Skin epidermis (tissue), 12 donors: ENCODE measurements around the gene HHATL.

Experiments used
- H3K27ac ChIP-seq, 21 experiments: fragments of 200-600 bp; sonication (generic) in 11 of 21; one replicate each; pipeline ENCODE4 v1.5.0; 2020; ENCODE audit warnings: mild to moderate bottlenecking in 3 of 21, inconsistent platforms in 2 of 21, moderate library complexity in 2 of 21
- H3K4me3 ChIP-seq, 7 experiments: fragments of 200-600 bp; sonication (generic) in 2 of 7; one replicate each; pipeline ENCODE4 v1.5.0; 2020; ENCODE audit warnings: inconsistent platforms in 2 of 7, mild to moderate bottlenecking in 2 of 7, moderate library complexity in 1 of 7

HHATL gene

DNA sequence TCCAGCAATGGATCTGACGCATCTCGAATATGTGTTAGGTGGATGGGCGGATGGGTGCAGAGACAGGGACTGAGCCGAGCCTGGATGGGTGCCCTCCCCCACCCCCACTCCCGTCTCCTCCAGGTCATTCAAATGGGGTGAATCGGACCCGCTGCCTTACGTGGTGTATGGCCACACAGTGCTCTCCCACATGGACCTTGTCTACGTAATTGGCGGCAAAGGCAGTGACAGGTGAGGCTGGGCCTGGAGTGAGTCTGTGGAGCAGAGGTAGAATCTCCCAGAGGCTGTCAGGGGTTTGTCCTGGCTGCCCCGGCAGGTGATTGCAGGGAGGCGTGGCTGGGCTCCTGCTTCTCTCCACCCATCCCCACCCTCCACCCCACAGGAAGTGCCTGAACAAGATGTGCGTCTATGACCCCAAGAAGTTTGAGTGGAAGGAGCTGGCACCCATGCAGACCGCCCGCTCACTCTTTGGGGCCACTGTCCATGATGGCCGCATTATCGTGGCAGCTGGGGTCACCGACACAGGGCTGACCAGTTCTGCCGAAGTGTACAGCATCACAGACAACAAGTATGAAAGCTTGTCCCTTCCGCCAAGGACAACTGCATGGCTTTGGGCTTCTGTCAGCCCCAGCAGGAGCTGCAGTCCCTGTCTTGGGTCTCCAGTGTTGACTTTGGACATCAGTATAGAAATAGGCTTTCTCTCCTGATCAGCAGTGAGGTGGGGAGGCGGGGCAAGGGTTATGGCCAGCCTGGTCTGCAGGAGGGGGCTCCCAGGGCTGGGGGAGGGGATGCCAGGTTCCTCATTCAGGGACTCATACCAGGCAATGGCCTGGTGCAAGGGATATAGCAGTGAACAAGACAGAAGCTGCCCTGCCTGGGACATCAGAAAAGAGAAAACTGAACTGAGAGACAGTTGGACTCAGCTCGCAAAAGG is 13.8 kb downstream of the HHATL start:
- Histone ChIP-seq H3K4me3 (no peak overlapping the region), H3K27ac (no peak overlapping the region)

GRCh38 chr3:42688016-42688415 is 14.6 kb downstream of the HHATL start:
- Histone ChIP-seq H3K4me3 (no peak overlapping the region), H3K27ac (no peak overlapping the region)

GRCh38 chr3:42686832-42687650 is 15.6 kb downstream of the HHATL start:
- H3K27ac ChIP-seq, result no peak overlapping the region

GRCh38 chr3:42685891-42686820 is 16.4 kb downstream of the HHATL start:
- Histone ChIP-seq H3K4me3 (peak overlapping the region in 1 of 7 experiments; percentile 8), H3K27ac (no peak overlapping the region)

More at GRCh38 chr3:42686832-42687650, 15.6 kb downstream of the HHATL start:
- no peak overlapping the region for H3K4me3 ChIP-seq

GRCh38 chr3:42685363-42685881 is 17.2 kb downstream of the HHATL start, which contains the start of gene KLHL40:
Gene KLHL40 (plus strand): TSS chr3:42685537. CDS start chr3:42685619, 82 bp downstream.
- Histone ChIP-seq H3K4me3 (peak within 1 kb of the TSS in 1 of 7 experiments; percentile 8), H3K27ac (peak within 1 kb of the TSS in 2 of 21 experiments; percentile 2 to 27)

- no peak overlapping the region for H3K4me3 ChIP-seq
- H3K27ac ChIP-seq, result peak overlapping the region in 2 of 21 experiments; percentile 2 to 27
These were observed 17.8 kb downstream of the HHATL start for GRCh38 chr3:42684632-42685362.

- no peak overlapping the region for H3K4me3 ChIP-seq
- H3K27ac ChIP-seq, result peak overlapping the region in 2 of 21 experiments; percentile 2 to 50
These were observed 18.6 kb downstream of the HHATL start for GRCh38 chr3:42683875-42684598.

- no peak overlapping the region for H3K4me3 ChIP-seq
- no peak overlapping the region for H3K27ac ChIP-seq
These were observed 20.1 kb downstream of the HHATL start for GRCh38 chr3:42682301-42683070.

- Histone ChIP-seq H3K4me3 (no peak overlapping the region), H3K27ac (no peak overlapping the region)
These were observed 21.1 kb downstream of the HHATL start for GRCh38 chr3:42681361-42682038.

GRCh38 chr3:42680806-42681205 is 21.8 kb downstream of the HHATL start:
- Histone ChIP-seq H3K27ac (no peak overlapping the region), H3K4me3 (no peak overlapping the region)

DNA sequence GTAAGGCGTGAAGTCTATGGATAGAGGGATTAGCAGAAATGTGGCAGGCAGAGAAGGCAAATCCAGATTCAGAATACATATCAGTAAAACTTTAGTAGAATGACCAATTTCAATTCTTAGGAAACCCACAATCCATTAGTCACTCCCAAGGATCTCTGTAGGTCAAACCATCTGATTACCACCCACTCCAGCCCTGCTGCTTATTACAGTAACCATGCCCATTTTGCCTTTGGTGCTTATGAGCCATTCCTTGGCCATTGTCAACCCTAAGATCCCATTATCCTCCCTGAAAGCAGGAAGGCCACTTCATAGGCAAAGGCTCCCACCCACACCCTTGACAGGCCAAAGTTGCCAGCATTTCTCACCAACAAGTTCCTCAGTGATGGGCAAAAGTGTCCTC is 22.3 kb downstream of the HHATL start:
- Histone ChIP-seq H3K27ac (no peak overlapping the region), H3K4me3 (no peak overlapping the region)

GRCh38 chr3:42678447-42678846 is 24.2 kb downstream of the HHATL start:
- no peak overlapping the region for H3K27ac ChIP-seq
- H3K4me3 ChIP-seq, result no peak overlapping the region

DNA sequence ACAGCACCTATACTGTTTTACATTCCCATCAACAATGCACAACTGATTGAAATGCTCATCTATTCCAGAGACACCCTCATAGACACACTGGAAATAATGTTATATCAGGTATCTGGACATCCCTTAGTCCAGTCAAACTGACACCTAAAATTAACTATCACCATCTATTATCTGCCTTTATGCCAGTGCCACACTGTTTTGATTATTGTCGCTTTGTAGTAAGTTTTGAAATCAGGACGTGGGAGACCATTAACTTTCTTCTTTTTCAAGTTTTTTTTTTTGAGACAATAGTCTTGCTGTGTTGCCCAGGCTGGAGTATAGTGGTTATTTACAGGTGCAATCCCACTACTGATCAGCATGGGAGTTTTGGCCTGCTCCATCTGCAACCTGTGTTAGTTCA is 26.7 kb downstream of the HHATL start:
- no peak overlapping the region for H3K4me3 ChIP-seq
- no peak overlapping the region for H3K27ac ChIP-seq

- Histone ChIP-seq H3K4me3 (no peak overlapping the region), H3K27ac (no peak overlapping the region)
These were observed 28.5 kb downstream of the HHATL start for GRCh38 chr3:42674146-42674545.

- Histone ChIP-seq H3K4me3 (no peak overlapping the region), H3K27ac (no peak overlapping the region)
These were observed 29.5 kb downstream of the HHATL start for GRCh38 chr3:42673082-42673481.

GRCh38 chr3:42672515-42672914 is 30.1 kb downstream of the HHATL start:
- Histone ChIP-seq H3K27ac (no peak overlapping the region), H3K4me3 (no peak overlapping the region)

GRCh38 chr3:42670670-42671069 is 31.9 kb downstream of the HHATL start:
- Histone ChIP-seq H3K4me3 (no peak overlapping the region), H3K27ac (no peak overlapping the region)
